Neural cell (in vitro differentiated cells): Measurements from ENCODE around the gene CKAP5. TPM values are rescaled to one million over a fixed set of nuclear protein-coding genes. Genes with fewer than 3 reads are reported as not detected.

ENCODE experiments used
- H2AFZ ChIP-seq: fragments of 200-600, 300-800 bp; sonication (generic), shearing (Covaris generic); 2 replicates; pipeline ENCODE4 v1.6.0; 2014; ENCODE audit warnings: low read depth, mild to moderate bottlenecking, antibody characterized with exemption, low read length, moderate library complexity
- H3F3A ChIP-seq: fragments of 200-600 bp; shearing (Covaris generic); 2 replicates; pipeline ENCODE4 v1.6.1; 2016; ENCODE audit warnings: mild to moderate bottlenecking, moderate library complexity, mixed read lengths, antibody characterized with exemption, low read length; ENCODE audit not compliant: insufficient read depth, poor library complexity, severe bottlenecking
- H3K27ac ChIP-seq: fragments of 200-600, 300-800 bp; sonication (generic), shearing (Covaris generic); 2 replicates; pipeline ENCODE4 v1.5.1; 2014; ENCODE audit warnings: mild to moderate bottlenecking, low read length, moderate library complexity
- H3K27me3 ChIP-seq: fragments of 300-800, 200-600 bp; sonication (generic), shearing (Covaris generic); 2 replicates; pipeline ENCODE4 v1.6.0; 2014; ENCODE audit warnings: mild to moderate bottlenecking, low read depth, low read length, moderate library complexity; ENCODE audit not compliant: insufficient read depth
- H3K36me3 ChIP-seq: fragments of 300-800, 200-600 bp; sonication (generic), shearing (Covaris generic); 2 replicates; pipeline ENCODE4 v1.5.1; 2014; ENCODE audit warnings: mild to moderate bottlenecking, antibody characterized with exemption, low read length, moderate library complexity; ENCODE audit not compliant: insufficient read depth
- H3K4me2 ChIP-seq: fragments of 300-800, 200-600 bp; sonication (generic), shearing (Covaris generic); 2 replicates; pipeline ENCODE4 v1.6.0; 2014; ENCODE audit warnings: mild to moderate bottlenecking, low read length
- H3K4me3 ChIP-seq: fragments of 300-800, 200-600 bp; sonication (generic), shearing (Covaris generic); 2 replicates; pipeline ENCODE4 v1.5.1; 2014; ENCODE audit warnings: mild to moderate bottlenecking, low read length, moderate library complexity
- H3K79me2 ChIP-seq: fragments of 200-600 bp; shearing (Covaris generic); replicated peaks from 2 replicates; pipeline ENCODE4 v1.6.0; 2014; ENCODE audit warnings: mild to moderate bottlenecking, low read length, moderate library complexity; ENCODE audit not compliant: insufficient read depth
- H3K9ac ChIP-seq: fragments of 300-800, 200-600 bp; sonication (generic), shearing (Covaris generic); 2 replicates; pipeline ENCODE4 v1.6.1; 2016; ENCODE audit warnings: mild to moderate bottlenecking, low read length, mixed read lengths
- H3K9me2 ChIP-seq: fragments of 200-600 bp; shearing (Covaris generic); 2 replicates; pipeline ENCODE4 v1.6.1; 2016; ENCODE audit warnings: mild to moderate bottlenecking, low read length, mixed read lengths; ENCODE audit not compliant: insufficient read depth
- H3K9me3 ChIP-seq: fragments of 200-600, 300-800 bp; sonication (generic), shearing (Covaris generic); 2 replicates; pipeline ENCODE4 v1.6.1; 2016; ENCODE audit warnings: mild to moderate bottlenecking, mixed run types, low read length, moderate library complexity, mixed read lengths
- H4K20me1 ChIP-seq: fragments of 200-600 bp; shearing (Covaris generic); 2 replicates; pipeline ENCODE4 v1.6.1; 2016; ENCODE audit warnings: mild to moderate bottlenecking, mixed run types; ENCODE audit not compliant: insufficient read depth
- EP300 ChIP-seq: fragments of 450-650 bp; conservative IDR thresholded peaks from 2 replicates; pipeline ENCODE4 v1.6.1; 2014; ENCODE audit warnings: antibody characterized with exemption, mild to moderate bottlenecking, moderate library complexity; ENCODE audit not compliant: poor library complexity, severe bottlenecking
- EZH2 ChIP-seq: fragments of 200-600, 300-800 bp; shearing (Covaris generic), sonication (generic); IDR thresholded peaks from 2 replicates; pipeline ENCODE4 v1.6.1; 2014; ENCODE audit warnings: antibody characterized with exemption, low read length, borderline replicate concordance, mild to moderate bottlenecking; ENCODE audit not compliant: insufficient read depth, poor library complexity, severe bottlenecking
- MXI1 ChIP-seq: fragments of 450-650 bp; conservative IDR thresholded peaks from 2 replicates; pipeline ENCODE4 v1.6.1; 2014; ENCODE audit warnings: antibody characterized with exemption, mild to moderate bottlenecking; ENCODE audit not compliant: poor library complexity, severe bottlenecking
- POLR2AphosphoS5 ChIP-seq: IDR thresholded peaks from 2 replicates; pipeline ENCODE4 v1.6.1; 2012
- RAD21 ChIP-seq: fragments of 450-650 bp; conservative IDR thresholded peaks from 2 replicates; pipeline ENCODE4 v1.6.1; 2014; ENCODE audit warnings: antibody characterized with exemption, mild to moderate bottlenecking, moderate library complexity
- SMC3 ChIP-seq: fragments of 450-650 bp; conservative IDR thresholded peaks from 2 replicates; pipeline ENCODE4 v1.6.1; 2014; ENCODE audit warnings: antibody characterized with exemption, mild to moderate bottlenecking, moderate library complexity; ENCODE audit not compliant: poor library complexity
- TAF1 ChIP-seq: IDR thresholded peaks from 2 replicates; pipeline ENCODE4 v1.6.1; 2012; ENCODE audit warnings: low read depth
- polyA plus RNA-seq: library from polyadenylated mRNA; depleted of rRNA; stranded (reverse); fragments of >200 nt; gene quantifications from 2 replicates; pipeline ENCODE4 v1.2.3, GENCODE V29; 2014
- TF ChIP-seq, protein P1 (sequence below): fragments of 450-650 bp; IDR thresholded peaks from 2 replicates; pipeline ENCODE4 v1.5.1; 2014; ENCODE audit warnings: antibody characterized with exemption, mild to moderate bottlenecking, moderate library complexity; ENCODE audit not compliant: poor library complexity, severe bottlenecking
- TF ChIP-seq, protein P2 (sequence below): IDR thresholded peaks from 2 replicates; pipeline ENCODE4 v1.6.1; 2012; ENCODE audit warnings: borderline replicate concordance

The CKAP5 gene
- polyA plus RNA-seq, 1 donor from 2014 or later = 90.3 TPM

DNA sequence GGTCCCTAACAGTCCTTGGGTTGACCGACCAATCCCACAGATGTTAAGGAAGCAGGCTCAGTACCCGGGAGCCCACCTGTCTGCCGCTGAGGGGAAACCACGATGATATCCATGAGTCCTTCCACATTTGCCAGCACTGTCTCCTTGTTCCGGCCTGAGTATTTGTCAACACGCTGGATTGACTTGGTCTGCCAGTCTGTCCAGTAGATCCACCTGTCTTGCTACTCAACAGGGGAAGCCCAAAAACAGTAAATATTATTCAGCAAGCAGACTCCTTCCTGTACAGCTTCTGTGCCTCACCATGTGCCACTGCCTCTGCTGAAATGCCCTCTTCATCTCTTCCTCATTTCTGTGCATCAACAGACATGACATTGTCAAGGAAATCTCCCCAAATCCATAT lies 22.8 kb upstream of the CKAP5 start:
- no peaks in the 10 kb centered on the region for H3F3A ChIP-seq
- no peaks in the 10 kb centered on the region for H3K79me2 ChIP-seq
- no peak overlapping the region for H3K4me3 ChIP-seq
- no peak overlapping the region for H3K4me2 ChIP-seq
- no peak overlapping the region for H3K9ac ChIP-seq
- TF ChIP-seq, protein P1, sequence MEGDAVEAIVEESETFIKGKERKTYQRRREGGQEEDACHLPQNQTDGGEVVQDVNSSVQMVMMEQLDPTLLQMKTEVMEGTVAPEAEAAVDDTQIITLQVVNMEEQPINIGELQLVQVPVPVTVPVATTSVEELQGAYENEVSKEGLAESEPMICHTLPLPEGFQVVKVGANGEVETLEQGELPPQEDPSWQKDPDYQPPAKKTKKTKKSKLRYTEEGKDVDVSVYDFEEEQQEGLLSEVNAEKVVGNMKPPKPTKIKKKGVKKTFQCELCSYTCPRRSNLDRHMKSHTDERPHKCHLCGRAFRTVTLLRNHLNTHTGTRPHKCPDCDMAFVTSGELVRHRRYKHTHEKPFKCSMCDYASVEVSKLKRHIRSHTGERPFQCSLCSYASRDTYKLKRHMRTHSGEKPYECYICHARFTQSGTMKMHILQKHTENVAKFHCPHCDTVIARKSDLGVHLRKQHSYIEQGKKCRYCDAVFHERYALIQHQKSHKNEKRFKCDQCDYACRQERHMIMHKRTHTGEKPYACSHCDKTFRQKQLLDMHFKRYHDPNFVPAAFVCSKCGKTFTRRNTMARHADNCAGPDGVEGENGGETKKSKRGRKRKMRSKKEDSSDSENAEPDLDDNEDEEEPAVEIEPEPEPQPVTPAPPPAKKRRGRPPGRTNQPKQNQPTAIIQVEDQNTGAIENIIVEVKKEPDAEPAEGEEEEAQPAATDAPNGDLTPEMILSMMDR = no peak
- TF ChIP-seq SMC3 (no peak), TAF1 (no peak), MXI1 (no peak), EP300 (no peak), POLR2AphosphoS5 (no peak), EZH2 (no peak), RAD21 (no peak)
- TF ChIP-seq, protein P2, sequence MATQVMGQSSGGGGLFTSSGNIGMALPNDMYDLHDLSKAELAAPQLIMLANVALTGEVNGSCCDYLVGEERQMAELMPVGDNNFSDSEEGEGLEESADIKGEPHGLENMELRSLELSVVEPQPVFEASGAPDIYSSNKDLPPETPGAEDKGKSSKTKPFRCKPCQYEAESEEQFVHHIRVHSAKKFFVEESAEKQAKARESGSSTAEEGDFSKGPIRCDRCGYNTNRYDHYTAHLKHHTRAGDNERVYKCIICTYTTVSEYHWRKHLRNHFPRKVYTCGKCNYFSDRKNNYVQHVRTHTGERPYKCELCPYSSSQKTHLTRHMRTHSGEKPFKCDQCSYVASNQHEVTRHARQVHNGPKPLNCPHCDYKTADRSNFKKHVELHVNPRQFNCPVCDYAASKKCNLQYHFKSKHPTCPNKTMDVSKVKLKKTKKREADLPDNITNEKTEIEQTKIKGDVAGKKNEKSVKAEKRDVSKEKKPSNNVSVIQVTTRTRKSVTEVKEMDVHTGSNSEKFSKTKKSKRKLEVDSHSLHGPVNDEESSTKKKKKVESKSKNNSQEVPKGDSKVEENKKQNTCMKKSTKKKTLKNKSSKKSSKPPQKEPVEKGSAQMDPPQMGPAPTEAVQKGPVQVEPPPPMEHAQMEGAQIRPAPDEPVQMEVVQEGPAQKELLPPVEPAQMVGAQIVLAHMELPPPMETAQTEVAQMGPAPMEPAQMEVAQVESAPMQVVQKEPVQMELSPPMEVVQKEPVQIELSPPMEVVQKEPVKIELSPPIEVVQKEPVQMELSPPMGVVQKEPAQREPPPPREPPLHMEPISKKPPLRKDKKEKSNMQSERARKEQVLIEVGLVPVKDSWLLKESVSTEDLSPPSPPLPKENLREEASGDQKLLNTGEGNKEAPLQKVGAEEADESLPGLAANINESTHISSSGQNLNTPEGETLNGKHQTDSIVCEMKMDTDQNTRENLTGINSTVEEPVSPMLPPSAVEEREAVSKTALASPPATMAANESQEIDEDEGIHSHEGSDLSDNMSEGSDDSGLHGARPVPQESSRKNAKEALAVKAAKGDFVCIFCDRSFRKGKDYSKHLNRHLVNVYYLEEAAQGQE = no peak
- H3K27me3 ChIP-seq = no peaks in the 10 kb centered on the region
- H4K20me1 ChIP-seq = no peaks in the 10 kb centered on the region
- H3K9me2 ChIP-seq = no peaks in the 10 kb centered on the region
- H3K36me3 ChIP-seq = no peaks in the 10 kb centered on the region
- no peaks in the 10 kb centered on the region for H3K9me3 ChIP-seq
- no peak overlapping the region for H3K27ac ChIP-seq
- H2AFZ ChIP-seq = no peak overlapping the region

DNA sequence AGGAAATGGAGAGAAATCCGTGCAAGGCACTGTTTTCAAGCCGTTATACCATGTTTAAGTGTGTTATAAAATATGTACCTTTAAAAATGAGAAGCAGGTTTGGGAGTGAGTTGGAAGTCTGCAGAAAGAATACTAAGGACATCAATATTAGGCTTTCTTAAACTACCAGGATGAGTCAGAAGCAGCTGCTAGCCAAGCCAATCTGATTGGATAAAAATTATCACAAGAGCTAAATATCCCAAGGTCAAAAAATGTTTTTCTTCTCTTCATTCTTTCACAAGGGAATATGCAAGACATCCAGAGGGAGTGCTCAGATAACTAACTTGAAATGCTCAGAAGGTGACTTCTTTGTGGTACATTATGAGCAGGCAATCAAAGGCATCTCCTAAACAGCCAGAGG lies 19.3 kb upstream of the CKAP5 start:
- Histone ChIP-seq H3K9me2 (no peaks in the 10 kb centered on the region), H3K27ac (no peak overlapping the region), H3K9me3 (no peaks in the 10 kb centered on the region), H3F3A (no peaks in the 10 kb centered on the region), H3K27me3 (no peaks in the 10 kb centered on the region), H3K4me3 (no peak overlapping the region), H4K20me1 (no peaks in the 10 kb centered on the region), H2AFZ (no peak overlapping the region), H3K9ac (no peak overlapping the region), H3K79me2 (no peaks in the 10 kb centered on the region), H3K4me2 (no peak overlapping the region), H3K36me3 (no peaks in the 10 kb centered on the region)
- TF ChIP-seq EZH2 (no peak), MXI1 (no peak), TAF1 (no peak), SMC3 (no peak), POLR2AphosphoS5 (no peak), RAD21 (no peak), EP300 (no peak)
- TF ChIP-seq, protein P2 = no peak
- TF ChIP-seq, protein P1 = no peak
